Epithelial cell of proximal tubule (primary cell): ENCODE results near the gene SNX8. TPM values are rescaled to one million over a fixed set of nuclear protein-coding genes. Genes with fewer than 3 reads are reported as not detected.

ENCODE experiments used
- DNase-seq: peaks from one replicate; pipeline ENCODE4 v3.0.0-alpha.2; 2011; ENCODE audit warnings: low read depth
- H3K4me3 ChIP-seq: 2 replicates; pipeline ENCODE4 v1.5.1; 2011; ENCODE audit warnings: low read depth, mild to moderate bottlenecking, low read length
- total RNA-seq: library from RNA; depleted of rRNA; stranded (reverse); fragments of >200 nt; gene quantifications from 2 replicates; pipeline ENCODE4 v1.2.3, GENCODE V29; 2015
- TF ChIP-seq, protein P1 (sequence below): conservative IDR thresholded peaks from 2 replicates; pipeline ENCODE4 v1.5.1; 2012; ENCODE audit warnings: low read depth, mild to moderate bottlenecking, low read length

Gene SNX8
- total RNA-seq, 1 donor from 2014 or later: 9.0 TPM

DNA sequence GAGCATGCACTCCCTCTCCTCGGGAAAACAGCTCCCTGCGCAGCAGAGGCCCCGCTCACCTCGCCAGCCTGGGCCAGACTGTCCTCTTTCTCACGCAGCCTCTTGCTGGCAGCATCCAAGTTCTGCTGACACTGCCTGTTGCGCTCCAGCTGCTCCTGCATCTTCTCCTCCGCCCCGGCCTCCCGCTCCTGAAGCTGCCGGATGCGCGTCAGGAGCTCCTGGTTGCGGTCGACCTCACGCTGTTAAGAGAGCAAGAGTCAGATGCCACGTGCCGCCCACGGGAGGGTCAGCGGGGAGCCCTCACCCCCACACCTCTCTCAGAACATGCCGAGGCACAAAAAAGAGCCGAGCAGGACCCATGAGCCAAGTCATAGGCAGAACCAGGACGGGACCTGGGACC is 91.7 kb downstream of the SNX8 start:
- H3K4me3 ChIP-seq: no peak overlapping the region
- TF ChIP-seq, protein P1, sequence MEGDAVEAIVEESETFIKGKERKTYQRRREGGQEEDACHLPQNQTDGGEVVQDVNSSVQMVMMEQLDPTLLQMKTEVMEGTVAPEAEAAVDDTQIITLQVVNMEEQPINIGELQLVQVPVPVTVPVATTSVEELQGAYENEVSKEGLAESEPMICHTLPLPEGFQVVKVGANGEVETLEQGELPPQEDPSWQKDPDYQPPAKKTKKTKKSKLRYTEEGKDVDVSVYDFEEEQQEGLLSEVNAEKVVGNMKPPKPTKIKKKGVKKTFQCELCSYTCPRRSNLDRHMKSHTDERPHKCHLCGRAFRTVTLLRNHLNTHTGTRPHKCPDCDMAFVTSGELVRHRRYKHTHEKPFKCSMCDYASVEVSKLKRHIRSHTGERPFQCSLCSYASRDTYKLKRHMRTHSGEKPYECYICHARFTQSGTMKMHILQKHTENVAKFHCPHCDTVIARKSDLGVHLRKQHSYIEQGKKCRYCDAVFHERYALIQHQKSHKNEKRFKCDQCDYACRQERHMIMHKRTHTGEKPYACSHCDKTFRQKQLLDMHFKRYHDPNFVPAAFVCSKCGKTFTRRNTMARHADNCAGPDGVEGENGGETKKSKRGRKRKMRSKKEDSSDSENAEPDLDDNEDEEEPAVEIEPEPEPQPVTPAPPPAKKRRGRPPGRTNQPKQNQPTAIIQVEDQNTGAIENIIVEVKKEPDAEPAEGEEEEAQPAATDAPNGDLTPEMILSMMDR: no peak
- no peak for DNase-seq

DNA sequence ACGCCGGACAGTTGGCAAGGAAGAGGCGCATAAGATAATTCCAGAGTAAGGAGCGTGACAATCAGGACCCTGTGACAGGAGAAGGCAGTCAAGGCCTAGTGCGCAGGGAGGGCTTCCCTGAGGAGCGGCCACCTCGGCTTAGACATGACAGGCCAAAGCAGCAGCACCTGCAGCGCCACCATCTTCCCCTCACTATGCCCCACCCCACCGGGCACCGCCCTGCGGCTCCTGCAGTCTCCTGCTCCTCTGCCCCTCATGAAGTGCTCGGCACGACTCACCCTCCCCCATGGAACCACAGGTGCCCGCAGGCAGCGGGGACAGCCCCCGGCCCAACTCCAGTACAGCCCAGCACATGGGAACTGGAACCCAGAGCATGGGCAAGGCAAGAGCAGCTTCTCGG is 93.3 kb downstream of the SNX8 start:
- no peak overlapping the region for H3K4me3 ChIP-seq
- DNase-seq: no peak
- TF ChIP-seq, protein P1: no peak

GRCh38 chr7:2220506-2220905 is 93.7 kb downstream of the SNX8 start:
- no peak overlapping the region for H3K4me3 ChIP-seq
- TF ChIP-seq, protein P1: no peak
- no peak for DNase-seq

GRCh38 chr7:2220030-2220429 is 94.2 kb downstream of the SNX8 start:
- TF ChIP-seq, protein P1: no peak
- H3K4me3 ChIP-seq: no peak overlapping the region

DNA sequence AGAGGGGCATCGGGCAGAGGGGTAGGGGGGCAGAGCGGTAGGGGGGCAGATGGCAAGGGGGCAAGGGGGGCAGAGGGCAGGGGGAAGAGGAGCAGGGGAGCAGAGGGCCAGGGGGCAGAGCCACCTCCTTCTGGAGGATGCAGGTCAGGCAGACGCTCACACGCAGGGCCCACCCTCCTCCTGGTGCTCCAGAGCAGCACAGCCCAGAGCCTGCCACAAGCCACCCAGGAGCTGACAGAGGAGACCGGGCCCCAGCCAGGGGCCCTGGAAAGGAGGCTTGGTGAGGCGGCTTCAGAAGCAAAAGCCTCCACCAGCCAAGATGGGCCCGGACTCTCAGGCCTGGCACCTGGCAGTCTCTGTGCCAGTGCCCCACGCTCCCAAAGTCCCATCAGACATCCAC is 94.6 kb downstream of the SNX8 start:
- no peak for DNase-seq
- TF ChIP-seq, protein P1: no peak
- H3K4me3 ChIP-seq: no peak overlapping the region

More at GRCh38 chr7:2220030-2220429, 94.2 kb downstream of the SNX8 start:
- no peak for DNase-seq

DNA sequence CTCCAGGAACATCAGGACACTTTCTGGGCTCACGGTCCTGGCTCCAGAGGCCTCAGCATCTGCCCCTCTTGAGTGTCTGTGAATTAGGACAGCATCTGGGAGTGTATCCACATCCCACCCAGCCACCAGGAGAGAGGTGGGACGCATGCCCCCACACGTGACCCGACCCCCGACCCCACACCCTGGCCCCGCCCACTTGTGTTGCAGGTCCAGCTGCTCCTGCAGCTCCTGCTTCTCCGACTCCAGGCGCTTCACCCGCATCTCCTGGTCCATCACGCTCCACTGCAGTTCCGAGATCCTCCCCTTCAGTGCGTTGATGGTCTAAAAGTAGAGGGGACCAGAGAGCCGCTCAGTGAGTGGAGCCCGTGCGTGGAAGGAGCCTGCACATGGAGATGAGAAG is 95.1 kb downstream of the SNX8 start:
- no peak for DNase-seq
- no peak overlapping the region for H3K4me3 ChIP-seq
- TF ChIP-seq, protein P1: no peak

DNA sequence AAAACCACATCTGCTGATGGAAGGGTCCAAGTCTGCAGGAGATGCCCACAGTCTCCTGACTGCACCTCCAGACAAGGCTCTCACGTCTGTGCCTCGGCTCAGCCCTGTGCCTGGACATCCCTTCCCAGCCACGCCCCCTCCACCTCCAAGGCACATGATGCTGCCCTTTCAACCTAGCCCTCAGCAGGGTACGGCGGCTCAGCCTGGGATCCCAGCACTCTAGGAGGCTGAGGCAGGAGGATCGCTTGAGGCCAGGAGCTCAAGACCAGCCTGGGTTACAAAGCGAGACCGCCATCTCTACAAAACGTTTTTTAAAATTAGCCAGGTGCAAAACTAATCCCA is 95.8 kb downstream of the SNX8 start:
- H3K4me3 ChIP-seq: no peak overlapping the region
- DNase-seq: no peak
- TF ChIP-seq, protein P1: no peak
